H9 (cell line): ENCODE data around the gene BEND7. TPM values are rescaled to one million over a fixed set of nuclear protein-coding genes. Genes with fewer than 3 reads are reported as not detected.

Experiments used
- DNase-seq: peaks from one replicate; pipeline ENCODE4 v3.0.0-alpha.2; 2017
- H2AFZ ChIP-seq: one replicate; pipeline ENCODE4 v1.6.1; 2013; ENCODE audit warnings: mild to moderate bottlenecking, low read length, control low read depth, moderate library complexity
- H2AK5ac ChIP-seq: 2 replicates; pipeline ENCODE4 v1.6.1; 2013; ENCODE audit warnings: low read length, control low read depth, mixed read lengths; ENCODE audit not compliant: insufficient read length
- H2BK120ac ChIP-seq: one replicate; pipeline ENCODE4 v1.6.1; 2013; ENCODE audit warnings: low read depth, mild to moderate bottlenecking, low read length, control low read depth, inconsistent platforms; ENCODE audit not compliant: poor library complexity, severe bottlenecking
- H2BK12ac ChIP-seq: 2 replicates; pipeline ENCODE4 v1.6.1; 2013; ENCODE audit warnings: low read length, control low read depth, mixed read lengths, low read depth; ENCODE audit not compliant: insufficient read length
- H2BK15ac ChIP-seq: 2 replicates; pipeline ENCODE4 v1.6.1; 2013; ENCODE audit warnings: low read depth, low read length, control low read depth
- H2BK20ac ChIP-seq: one replicate; pipeline ENCODE4 v1.6.1; 2013; ENCODE audit warnings: low read depth, mild to moderate bottlenecking, low read length, control low read depth, inconsistent platforms; ENCODE audit not compliant: poor library complexity, severe bottlenecking
- H2BK5ac ChIP-seq: 2 replicates; pipeline ENCODE4 v1.6.1; 2013; ENCODE audit warnings: low read length, control low read depth, mixed read lengths; ENCODE audit not compliant: insufficient read length
- H3K14ac ChIP-seq: 2 replicates; pipeline ENCODE4 v1.6.1; 2013; ENCODE audit warnings: low read length, control low read depth; ENCODE audit not compliant: insufficient read depth
- H3K18ac ChIP-seq: 2 replicates; pipeline ENCODE4 v1.6.1; 2013; ENCODE audit warnings: low read depth, mild to moderate bottlenecking, mixed read lengths, low read length, control low read depth; ENCODE audit not compliant: insufficient read length
- H3K23ac ChIP-seq: 2 replicates; pipeline ENCODE4 v1.6.1; 2013; ENCODE audit warnings: low read length, control low read depth, mixed read lengths, low read depth; ENCODE audit not compliant: insufficient read length
- H3K23me2 ChIP-seq: 2 replicates; pipeline ENCODE4 v1.6.1; 2013; ENCODE audit warnings: low read depth, mild to moderate bottlenecking, mixed read lengths, low read length, control low read depth; ENCODE audit not compliant: insufficient read length, poor library complexity, severe bottlenecking
- H3K27ac ChIP-seq: 2 replicates; pipeline ENCODE4 v1.5.1; 2013; ENCODE audit warnings: low read length, control low read depth, mixed read lengths, low read depth; ENCODE audit not compliant: insufficient read length
- H3K27me3 ChIP-seq: 2 replicates; pipeline ENCODE4 v1.6.1; 2013; ENCODE audit warnings: low read length, control low read depth, inconsistent platforms; ENCODE audit not compliant: insufficient read depth
- H3K4ac ChIP-seq: 2 replicates; pipeline ENCODE4 v1.6.1; 2013; ENCODE audit warnings: low read depth, mild to moderate bottlenecking, control low read depth, inconsistent platforms, low read length, moderate library complexity
- H3K4me1 ChIP-seq: 2 replicates; pipeline ENCODE4 v1.6.1; 2013; ENCODE audit warnings: low read length, control low read depth, inconsistent platforms; ENCODE audit not compliant: insufficient read depth
- H3K4me2 ChIP-seq: 2 replicates; pipeline ENCODE4 v1.6.1; 2013; ENCODE audit warnings: low read length, control low read depth, mixed read lengths; ENCODE audit not compliant: insufficient read length, insufficient read depth
- H3K56ac ChIP-seq: 2 replicates; pipeline ENCODE4 v1.6.1; 2013; ENCODE audit warnings: low read depth, mild to moderate bottlenecking, mixed read lengths, low read length, control low read depth; ENCODE audit not compliant: insufficient read length
- H3K79me1 ChIP-seq: 2 replicates; pipeline ENCODE4 v1.6.1; 2013; ENCODE audit warnings: low read depth, mild to moderate bottlenecking, moderate library complexity, low read length, control low read depth, inconsistent platforms; ENCODE audit not compliant: insufficient read depth, poor library complexity, severe bottlenecking
- H3K79me2 ChIP-seq: 2 replicates; pipeline ENCODE4 v1.6.1; 2013; ENCODE audit warnings: low read length, control low read depth, inconsistent platforms; ENCODE audit not compliant: insufficient read depth
- H3K9ac ChIP-seq: 2 replicates; pipeline ENCODE4 v1.6.1; 2013; ENCODE audit warnings: low read length, control low read depth, mixed read lengths; ENCODE audit not compliant: insufficient read length; ENCODE audit errors: extremely low read depth
- H3K9me3 ChIP-seq: one replicate; pipeline ENCODE4 v1.6.1; 2013; ENCODE audit warnings: low read depth, low read length, inconsistent platforms; ENCODE audit not compliant: control insufficient read depth
- H3T11ph ChIP-seq: one replicate; pipeline ENCODE4 v1.6.1; 2013; ENCODE audit warnings: mild to moderate bottlenecking, low read length, control low read depth, inconsistent platforms
- H4K20me1 ChIP-seq: one replicate; pipeline ENCODE4 v1.6.1; 2013; ENCODE audit not compliant: control insufficient read depth, insufficient read length, insufficient read depth
- H4K5ac ChIP-seq: 2 replicates; pipeline ENCODE4 v1.6.1; 2013; ENCODE audit warnings: low read depth, mild to moderate bottlenecking, mixed read lengths, low read length, control low read depth; ENCODE audit not compliant: insufficient read length
- H4K8ac ChIP-seq: replicated peaks from 2 replicates; pipeline ENCODE4 v1.6.1; 2013; ENCODE audit warnings: low read length, control low read depth, mixed read lengths, low read depth; ENCODE audit not compliant: insufficient read length
- H4K91ac ChIP-seq: 2 replicates; pipeline ENCODE4 v1.6.1; 2013; ENCODE audit warnings: low read depth, mild to moderate bottlenecking, moderate library complexity, mixed read lengths, low read length, control low read depth; ENCODE audit not compliant: insufficient read length
- H3K27ac Mint-ChIP-seq, 3 experiments: 2 replicates in 2 of 3; 3 replicates in 1 of 3; pipeline ENCODE4 v1.8.0; 2020 to 2021; ENCODE audit warnings: mixed read lengths in 3 of 3, mild to moderate bottlenecking in 1 of 3, moderate library complexity in 1 of 3
- H3K27me3 Mint-ChIP-seq: 2 replicates; pipeline ENCODE4 v1.8.0; 2021; ENCODE audit warnings: low read depth, mild to moderate bottlenecking, moderate library complexity, mixed read lengths
- H3K36me3 Mint-ChIP-seq, 3 experiments: 2 replicates in 2 of 3; 3 replicates in 1 of 3; pipeline ENCODE4 v1.8.0; 2020 to 2021; ENCODE audit warnings: low read depth in 3 of 3, mixed read lengths in 3 of 3; ENCODE audit not compliant: insufficient read depth in 1 of 3
- H3K4me1 Mint-ChIP-seq, 2 experiments: 2 replicates each; pipeline ENCODE4 v1.8.0; 2020; ENCODE audit warnings: mixed read lengths in 2 of 2
- H3K4me3 Mint-ChIP-seq, 2 experiments: 2 replicates in 1 of 2; 3 replicates in 1 of 2; pipeline ENCODE4 v1.8.0; 2020 to 2021; ENCODE audit warnings: mild to moderate bottlenecking in 2 of 2, mixed read lengths in 2 of 2, moderate library complexity in 1 of 2
- H3K9me3 Mint-ChIP-seq, 2 experiments: 2 replicates in 1 of 2; 3 replicates in 1 of 2; pipeline ENCODE4 v1.8.0; 2020; ENCODE audit warnings: mild to moderate bottlenecking in 2 of 2, mixed read lengths in 2 of 2, moderate library complexity in 1 of 2
- CTCF ChIP-seq: fragments of 200-600 bp; sonication (generic); conservative IDR thresholded peaks from 3 replicates; pipeline ENCODE4 v1.8.0; 2021; ENCODE audit warnings: antibody characterized with exemption, mild to moderate bottlenecking
- WGBS: extraction: QIAGEN DNeasy Blood & Tissue Kit; methylation state at CpG from one replicate; pipeline ENCODE4 v1.1.7; 2013; ENCODE audit warnings: missing lambda C conversion rate, low lambda C conversion rate, mixed read lengths; ENCODE audit not compliant: insufficient read length; ENCODE audit errors: extremely low coverage; 5-methylcytosine and 5-hydroxymethylcytosine counted together
- total RNA-seq: library from RNA; stranded (reverse); gene quantifications from 2 replicates; pipeline ENCODE4 v1.2.1, GENCODE V29; 2021

Gene BEND7
- total RNA-seq, 1 experiment from 2014 or later: 17.7 TPM

GRCh38 chr10:13472359-13472758 lies 56.5 kb downstream of the BEND7 start:
- Histone ChIP-seq H4K8ac (no peak overlapping the region), H3K9me3 (no peaks in the 10 kb centered on the region), H3K18ac (no peak overlapping the region), H4K91ac (no peak overlapping the region), H3K79me2 (no peaks in the 10 kb centered on the region), H3K79me1 (no peaks in the 10 kb centered on the region), H3K4me2 (no peak overlapping the region), H2BK20ac (no peak overlapping the region), H3K27ac (no peak overlapping the region), H3K23ac (no peak overlapping the region), H4K5ac (no peak overlapping the region), H3K56ac (no peak overlapping the region), H3K23me2 (no peaks in the 10 kb centered on the region), H2AFZ (no peak overlapping the region), H3K14ac (no peak overlapping the region), H2BK12ac (no peak overlapping the region), H3K27me3 (no peaks in the 10 kb centered on the region), H3K9ac (no peak overlapping the region), H4K20me1 (no peaks in the 10 kb centered on the region), H3T11ph (no peak overlapping the region), H3K4ac (no peak overlapping the region), H2BK15ac (no peak overlapping the region), H2AK5ac (no peak overlapping the region), H3K4me1 (no peaks in the 10 kb centered on the region), H2BK120ac (no peak overlapping the region), H2BK5ac (no peak overlapping the region)
- Mint-ChIP-seq H3K27ac (no peak overlapping the region), H3K27me3 (no peaks in the 10 kb centered on the region), H3K9me3 (no peaks in the 10 kb centered on the region), H3K4me3 (no peak overlapping the region), H3K4me1 (peaks cover 0 to 3% of the 10 kb centered on the region in 2 experiments; a peak in 2 of 4 replicates), H3K36me3 (no peaks in the 10 kb centered on the region)
- no peak for TF ChIP-seq CTCF
- WGBS: no CpG with 5 or more reads among the region's 19 CpGs
- no peak for DNase-seq
